ENCODE data around the gene SPEM2.

Gene SPEM2

DNA sequence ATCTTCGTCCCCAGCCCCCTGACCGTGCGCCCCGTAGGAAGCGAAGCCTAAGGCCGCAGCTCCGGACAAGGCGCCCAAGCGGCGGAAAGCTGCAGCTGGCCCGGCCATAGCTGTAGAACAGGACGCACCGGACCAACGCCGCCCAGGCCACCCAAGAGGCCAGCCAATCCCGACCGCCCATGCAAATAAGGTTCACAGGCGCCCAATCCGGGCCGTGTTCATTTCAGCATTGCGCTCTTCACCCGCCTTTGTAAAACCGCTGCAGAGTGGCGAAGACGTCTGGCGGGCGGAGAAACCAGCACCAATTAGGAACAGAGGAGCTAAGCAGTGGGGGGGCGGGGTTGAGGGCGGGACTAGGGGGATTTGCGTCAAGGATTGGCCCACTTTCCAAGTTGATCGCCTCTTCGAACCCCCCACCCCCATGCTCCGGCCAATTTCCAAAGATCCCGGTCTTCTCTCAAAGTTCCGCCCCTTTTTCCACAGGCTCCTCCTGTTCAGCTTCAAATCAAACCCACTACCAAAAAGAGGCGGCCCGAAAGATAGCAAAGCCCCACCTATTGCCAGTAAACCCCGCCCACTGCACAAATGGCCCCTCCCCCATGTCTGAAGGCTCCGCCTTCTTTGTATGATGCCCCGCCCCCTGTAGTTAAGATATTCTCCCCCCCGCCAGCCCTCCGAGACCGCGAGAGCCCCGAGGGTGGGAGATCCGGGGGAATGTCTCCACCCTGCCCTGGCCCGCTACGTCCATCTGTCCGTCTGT is 21.3 kb upstream of the SPEM2 start, which contains the start of gene TMEM256:
Gene TMEM256 (minus strand): TSS at position 121 of the 760 bp plus-strand sequence. CDS start 13 bp downstream, at position 108.
- peak; percentile 100 for DNase-seq

DNA sequence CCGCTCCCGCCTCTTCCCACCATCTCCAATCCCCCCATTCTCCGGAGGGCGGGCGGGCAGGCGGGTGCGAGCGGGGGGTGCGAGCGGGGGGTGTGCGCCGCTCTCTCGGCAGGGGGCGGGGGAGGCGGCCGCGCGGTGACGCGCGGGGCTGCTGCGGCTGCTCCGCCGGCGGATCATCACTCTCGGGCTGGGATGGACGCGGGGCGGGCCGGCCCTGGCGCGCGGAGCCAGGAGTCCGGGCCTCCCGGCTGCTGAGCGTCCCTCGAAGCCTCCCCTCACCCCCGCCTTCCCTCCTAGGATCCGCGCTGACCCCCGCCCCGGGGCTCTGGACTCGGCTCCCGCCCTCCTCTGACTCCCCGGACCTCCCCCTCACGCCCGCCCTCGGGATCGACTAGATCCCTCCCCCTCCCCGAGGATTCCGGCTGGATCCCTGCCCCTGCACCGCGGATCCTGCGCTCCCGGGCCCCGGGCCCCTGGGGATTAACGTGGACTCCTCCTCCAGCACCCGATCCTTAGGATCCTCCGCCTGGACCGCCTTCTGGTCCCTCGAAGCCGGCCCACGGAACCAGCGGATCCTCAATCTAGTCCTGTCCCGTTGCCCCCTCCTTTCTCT is 20.6 kb upstream of the SPEM2 start:
- DNase-seq, result peak; percentile 24

DNA sequence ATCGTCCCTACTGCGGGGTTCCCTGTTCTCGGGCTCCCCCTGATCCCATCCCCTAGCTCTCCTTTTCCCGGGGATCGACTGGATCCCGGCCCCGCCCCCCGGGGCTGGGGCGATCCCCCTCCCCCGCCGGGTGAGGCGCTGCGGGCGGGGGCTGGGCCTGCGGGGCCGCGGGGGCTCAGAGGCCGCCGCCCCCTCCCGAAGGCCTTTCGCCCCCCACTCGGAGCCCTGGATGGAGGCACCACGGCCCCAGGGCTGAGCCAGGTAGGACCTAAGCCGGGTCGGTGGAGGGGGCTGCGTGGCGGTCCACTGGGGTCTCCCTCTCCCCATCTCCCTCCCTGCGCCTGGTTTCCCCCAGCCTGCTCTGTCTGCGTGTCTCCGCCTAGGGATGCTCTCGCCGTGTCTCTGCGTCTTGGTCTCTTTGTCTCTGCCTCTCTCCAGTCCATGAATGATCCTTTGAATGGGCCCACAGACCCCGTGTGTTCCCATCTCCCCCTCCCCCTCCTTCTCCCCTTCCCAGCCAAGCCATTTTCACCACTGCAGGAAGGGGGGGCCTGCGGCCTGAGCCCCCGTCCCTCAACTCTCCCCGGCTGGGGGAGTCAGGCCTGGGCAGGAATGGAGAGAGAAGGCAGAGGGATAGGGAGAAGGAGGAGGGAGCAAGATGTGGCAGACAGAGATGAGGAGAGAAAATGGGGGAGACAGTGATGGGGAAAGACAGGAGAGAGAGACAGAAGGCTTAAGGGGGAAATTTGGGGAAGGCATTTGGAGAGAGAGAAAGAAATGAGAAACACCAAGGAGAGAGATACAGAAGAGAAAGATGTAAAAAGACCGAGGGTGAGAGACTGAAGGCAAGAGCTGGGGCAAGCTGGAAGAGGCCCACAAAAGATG is 19.8 kb upstream of the SPEM2 start:
- DNase-seq, result peak; percentile 15

DNA sequence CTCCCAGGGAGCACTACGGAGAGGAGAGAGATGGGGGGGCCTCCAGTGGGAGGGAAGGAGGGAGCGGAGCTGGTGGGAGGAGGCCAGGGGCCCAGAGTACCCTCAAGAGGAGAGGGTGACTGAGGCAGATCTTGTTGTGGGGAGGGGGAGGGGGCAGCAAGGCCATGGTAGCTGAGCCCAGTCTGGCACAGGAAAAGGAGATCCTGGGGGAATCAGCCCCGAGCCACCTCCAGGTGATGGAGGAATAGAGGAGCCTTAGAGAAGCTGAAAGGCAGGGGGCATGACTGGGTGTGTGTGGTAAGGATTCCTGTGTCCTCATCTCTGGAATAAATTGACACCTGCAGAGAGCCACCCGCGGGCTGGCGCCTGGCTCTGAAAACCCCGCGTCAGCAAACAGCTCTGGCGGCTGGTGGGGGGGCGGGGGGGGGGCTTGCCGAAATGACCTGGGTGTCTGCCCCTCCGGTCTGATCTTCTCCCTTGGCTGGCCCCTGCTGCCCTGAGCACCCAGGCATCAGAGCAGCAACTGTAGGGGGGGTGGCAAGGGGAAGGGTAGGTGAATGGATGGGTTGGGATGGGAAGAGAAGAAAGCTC is 19.1 kb upstream of the SPEM2 start:
- no peak for DNase-seq

DNA sequence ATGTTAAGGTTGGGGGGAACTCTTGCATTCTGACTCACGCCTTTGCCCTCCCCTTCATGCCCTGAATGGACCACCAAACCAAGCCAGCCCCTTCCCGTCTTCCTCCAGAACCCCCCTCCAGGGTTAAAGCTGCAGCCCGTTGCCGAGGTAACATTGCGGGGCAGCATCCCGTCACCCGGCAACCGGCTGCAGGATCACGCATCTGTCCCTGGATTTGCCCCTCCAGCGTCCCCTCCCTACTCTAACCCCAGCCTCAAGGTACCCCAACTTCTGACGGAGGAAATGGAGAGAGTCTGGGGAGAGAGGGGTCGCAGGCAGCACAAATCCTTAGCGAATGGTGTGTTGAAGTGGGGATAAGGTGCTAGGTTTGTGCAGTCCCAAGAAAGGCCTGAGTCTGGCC is 18.3 kb upstream of the SPEM2 start:
- DNase-seq, result no peak

DNA sequence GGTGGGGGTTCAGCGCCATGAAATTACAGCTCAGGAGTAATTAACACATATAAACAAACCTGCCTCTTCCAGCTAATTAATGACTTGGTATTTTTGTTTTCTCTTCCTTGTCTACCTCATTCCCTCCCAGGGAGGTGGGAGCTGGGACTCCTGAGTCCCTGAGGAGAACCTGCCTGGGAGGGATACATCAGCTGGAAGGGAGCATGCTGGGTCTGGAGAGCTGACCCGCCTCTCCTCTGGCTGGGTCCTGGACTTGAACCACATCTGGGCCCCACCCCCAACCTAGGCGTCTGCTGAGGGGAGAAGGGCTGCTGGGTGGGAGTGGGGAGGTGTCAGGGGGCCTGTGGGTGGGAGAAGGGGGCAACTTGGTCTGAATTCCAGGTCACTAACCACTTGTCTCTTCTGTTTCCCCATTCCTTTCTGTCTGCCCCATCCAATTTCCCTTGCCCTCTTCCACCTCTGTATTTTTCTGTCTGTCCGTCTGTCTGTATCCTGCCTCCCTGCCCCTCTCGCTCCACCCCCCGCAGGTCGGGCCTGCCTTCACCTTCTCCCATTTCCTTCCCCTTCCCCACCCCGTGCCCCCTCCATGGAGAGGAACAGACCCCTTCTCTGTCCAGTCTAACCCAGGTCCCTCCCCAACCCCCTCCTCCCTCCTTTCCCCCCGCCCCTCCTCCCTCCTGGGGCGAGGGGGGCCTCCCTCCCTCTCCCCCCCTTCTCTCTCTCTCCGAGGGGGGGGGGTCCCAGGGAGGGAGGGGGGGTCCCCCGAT is 17.7 kb upstream of the SPEM2 start, which contains the start of gene NLGN2:
Gene NLGN2 (plus strand): TSS at position 361 of the 767 bp plus-strand sequence. CDS start 411 bp downstream, outside the sequence.
- no peak for DNase-seq

DNA sequence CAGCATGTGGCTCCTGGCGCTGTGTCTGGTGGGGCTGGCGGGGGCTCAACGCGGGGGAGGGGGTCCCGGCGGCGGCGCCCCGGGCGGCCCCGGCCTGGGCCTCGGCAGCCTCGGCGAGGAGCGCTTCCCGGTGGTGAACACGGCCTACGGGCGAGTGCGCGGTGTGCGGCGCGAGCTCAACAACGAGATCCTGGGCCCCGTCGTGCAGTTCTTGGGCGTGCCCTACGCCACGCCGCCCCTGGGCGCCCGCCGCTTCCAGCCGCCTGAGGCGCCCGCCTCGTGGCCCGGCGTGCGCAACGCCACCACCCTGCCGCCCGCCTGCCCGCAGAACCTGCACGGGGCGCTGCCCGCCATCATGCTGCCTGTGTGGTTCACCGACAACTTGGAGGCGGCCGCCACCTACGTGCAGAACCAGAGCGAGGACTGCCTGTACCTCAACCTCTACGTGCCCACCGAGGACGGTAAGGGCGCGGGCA is 17.1 kb upstream of the SPEM2 start:
- DNase-seq, result no peak

DNA sequence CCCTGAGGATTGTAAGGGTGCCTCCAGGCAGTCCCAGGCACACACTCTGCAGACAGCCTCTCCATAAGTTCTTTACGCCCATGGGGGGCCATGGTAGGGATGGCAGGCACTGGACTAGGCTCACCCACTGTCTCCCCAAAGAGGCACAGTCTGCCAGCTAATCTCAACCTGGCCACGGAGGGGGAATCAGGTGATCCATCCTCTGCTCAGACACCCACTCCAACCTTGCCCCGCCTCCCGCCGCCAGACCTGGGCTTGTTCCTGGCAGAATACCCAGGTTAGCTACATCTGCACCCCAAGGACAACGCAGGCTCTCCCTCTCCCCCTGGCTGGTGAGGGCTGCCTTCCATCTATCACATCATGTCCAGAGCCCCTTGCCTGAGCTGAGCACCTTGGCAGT is 16.6 kb upstream of the SPEM2 start:
- no peak for DNase-seq

DNA sequence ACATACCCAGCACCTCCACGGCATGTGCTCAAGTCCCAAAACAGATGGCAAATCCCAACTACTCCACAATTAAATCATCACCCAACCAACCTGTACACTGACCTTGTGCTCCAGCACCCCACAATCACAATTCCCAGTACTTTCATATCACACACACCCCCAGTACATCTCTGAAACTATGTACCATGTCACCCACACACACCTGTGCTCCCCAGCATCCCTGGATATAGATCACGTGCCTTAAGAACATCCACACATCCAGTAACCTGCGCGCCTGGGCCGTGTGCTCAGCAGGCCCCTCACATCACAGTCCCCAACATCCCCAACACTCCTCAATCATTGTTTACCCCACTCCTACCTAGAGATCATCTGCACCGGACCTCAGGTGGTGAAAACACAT is 15.7 kb upstream of the SPEM2 start:
- DNase-seq, result no peak

DNA sequence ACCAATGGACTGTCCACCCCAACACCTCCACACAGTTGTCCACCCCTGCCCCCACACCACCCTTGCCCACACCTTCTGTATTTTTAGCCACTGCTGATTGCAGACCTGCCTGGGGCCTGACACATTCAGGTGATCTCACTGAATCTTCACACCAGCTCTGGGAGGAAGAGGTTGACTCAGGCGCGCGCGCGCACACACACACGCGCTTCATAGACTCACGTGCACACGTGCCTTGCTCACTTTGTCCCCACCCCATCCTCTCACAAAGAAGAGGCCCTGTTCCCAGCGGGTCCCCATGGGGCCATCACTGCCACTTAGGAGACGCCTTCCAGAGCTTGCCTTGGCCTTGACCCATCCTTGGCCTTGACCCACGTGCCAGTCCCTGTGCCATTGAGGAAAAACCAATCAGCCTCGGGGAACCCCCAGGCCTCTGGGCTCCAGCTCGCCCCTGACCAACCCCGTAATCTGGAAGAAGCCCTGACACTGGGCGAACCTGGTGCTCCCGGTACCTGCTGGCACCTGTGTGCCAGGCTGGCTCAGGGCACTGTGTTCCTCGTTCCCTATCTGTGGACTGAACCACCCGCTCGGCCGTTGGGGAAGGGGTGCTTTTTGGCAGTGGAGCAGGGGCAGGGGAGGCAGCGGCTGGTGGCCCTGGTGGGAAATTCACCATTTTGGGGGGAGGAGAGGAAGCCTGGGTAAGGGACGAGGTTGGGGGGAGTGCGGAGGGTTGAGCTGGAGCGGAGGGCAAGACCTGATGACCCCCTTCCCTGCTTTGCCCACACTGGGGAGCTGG is 14.6 kb upstream of the SPEM2 start:
- DNase-seq, result no peak

DNA sequence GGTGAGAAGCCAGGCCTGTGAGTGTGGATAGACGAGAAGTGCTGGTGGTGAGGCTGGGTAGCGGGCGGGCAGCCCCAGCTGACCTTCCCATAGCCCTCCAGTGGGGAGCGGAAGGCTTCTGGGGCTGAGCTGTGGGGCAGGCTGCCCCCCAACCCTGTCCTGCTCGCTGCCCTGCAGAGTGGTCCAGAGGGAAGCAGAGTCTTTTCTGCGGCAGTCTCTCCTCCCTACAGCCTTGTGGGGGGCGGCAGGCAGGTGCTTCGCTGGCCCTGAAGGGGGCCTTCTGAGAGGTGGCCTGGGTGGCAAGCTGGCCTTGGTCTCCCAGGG is 14.0 kb upstream of the SPEM2 start:
- no peak for DNase-seq

DNA sequence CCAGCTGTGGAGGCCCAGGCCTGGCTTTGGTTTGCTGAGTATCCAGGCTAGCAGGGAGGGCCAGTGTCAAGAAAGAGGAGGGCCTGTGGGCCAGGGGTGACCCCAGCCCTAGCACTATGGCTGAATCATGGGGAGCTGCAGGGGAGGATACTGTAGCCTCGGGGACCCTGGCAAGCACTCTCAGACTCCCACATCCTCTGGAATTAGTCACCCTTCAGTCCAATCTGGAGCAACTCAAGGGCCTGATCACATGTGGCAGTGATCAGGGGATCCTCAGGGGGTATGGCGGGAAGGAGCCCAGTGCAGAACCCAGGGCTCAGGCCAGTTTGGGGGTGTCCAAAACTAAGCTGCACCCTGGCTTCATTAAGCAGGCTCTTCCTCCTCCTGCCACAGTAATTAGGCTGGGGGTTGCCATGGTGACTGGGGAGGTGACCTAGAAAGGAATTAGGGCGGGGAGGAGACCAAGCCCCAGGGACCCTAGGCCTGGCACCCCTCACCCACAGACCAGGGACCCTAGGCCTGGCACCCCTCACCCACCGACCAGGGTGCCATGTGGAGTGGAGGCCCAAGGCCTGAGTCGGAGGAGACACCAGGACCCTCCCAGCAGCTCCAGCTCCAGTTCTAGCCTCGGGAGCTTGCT is 11.9 kb upstream of the SPEM2 start:
- DNase-seq, result peak; percentile 41

DNA sequence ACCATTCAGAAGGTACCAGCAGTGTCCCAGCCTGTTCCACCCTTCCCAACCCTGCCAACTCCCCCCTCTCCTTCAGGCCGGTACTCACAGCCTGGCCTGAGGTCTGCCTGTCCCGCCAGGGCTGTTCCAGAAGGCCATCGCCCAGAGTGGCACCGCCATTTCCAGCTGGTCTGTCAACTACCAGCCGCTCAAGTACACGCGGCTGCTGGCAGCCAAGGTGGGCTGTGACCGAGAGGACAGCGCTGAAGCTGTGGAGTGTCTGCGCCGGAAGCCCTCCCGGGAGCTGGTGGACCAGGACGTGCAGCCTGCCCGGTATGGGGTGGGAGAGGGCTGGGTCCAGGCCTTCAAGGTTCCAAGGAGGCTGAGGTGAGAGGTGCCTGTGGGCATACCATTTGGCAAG is 10.6 kb upstream of the SPEM2 start:
- no peak for DNase-seq

DNA sequence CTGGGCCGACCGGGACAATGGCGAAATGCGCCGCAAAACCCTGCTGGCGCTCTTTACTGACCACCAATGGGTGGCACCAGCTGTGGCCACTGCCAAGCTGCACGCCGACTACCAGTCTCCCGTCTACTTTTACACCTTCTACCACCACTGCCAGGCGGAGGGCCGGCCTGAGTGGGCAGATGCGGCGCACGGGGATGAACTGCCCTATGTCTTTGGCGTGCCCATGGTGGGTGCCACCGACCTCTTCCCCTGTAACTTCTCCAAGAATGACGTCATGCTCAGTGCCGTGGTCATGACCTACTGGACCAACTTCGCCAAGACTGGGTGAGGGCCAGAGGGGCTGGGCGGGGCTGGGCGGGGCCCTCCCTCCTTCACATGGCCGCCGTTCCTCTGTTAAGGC is 9.6 kb upstream of the SPEM2 start:
- no peak for DNase-seq

DNA sequence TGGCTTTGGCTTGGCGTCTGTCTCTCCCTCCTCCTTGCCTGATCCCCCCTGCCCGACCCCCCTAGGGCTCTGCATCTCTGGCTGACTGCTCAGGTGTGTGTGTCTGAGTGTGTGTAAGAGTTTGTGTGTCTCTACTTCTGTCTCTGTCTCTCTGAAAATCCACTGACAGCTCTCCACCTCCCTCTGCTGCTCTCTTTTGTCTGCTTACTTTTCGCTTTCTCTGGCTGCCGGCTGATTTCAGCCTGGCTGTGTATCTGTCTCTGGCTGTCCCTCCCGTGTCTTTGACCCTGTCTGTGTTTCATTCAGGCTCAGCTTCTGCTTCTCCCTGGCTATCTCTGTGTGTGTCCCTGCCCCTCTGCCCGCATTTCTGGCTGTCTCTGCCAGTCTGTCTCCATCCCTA is 9.1 kb upstream of the SPEM2 start:
- DNase-seq, result no peak

DNA sequence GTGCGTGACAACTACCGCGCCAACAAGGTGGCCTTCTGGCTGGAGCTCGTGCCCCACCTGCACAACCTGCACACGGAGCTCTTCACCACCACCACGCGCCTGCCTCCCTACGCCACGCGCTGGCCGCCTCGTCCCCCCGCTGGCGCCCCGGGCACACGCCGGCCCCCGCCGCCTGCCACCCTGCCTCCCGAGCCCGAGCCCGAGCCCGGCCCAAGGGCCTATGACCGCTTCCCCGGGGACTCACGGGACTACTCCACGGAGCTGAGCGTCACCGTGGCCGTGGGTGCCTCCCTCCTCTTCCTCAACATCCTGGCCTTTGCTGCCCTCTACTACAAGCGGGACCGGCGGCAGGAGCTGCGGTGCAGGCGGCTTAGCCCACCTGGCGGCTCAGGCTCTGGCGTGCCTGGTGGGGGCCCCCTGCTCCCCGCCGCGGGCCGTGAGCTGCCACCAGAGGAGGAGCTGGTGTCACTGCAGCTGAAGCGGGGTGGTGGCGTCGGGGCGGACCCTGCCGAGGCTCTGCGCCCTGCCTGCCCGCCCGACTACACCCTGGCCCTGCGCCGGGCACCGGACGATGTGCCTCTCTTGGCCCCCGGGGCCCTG is 8.3 kb upstream of the SPEM2 start:
- no peak for DNase-seq

DNA sequence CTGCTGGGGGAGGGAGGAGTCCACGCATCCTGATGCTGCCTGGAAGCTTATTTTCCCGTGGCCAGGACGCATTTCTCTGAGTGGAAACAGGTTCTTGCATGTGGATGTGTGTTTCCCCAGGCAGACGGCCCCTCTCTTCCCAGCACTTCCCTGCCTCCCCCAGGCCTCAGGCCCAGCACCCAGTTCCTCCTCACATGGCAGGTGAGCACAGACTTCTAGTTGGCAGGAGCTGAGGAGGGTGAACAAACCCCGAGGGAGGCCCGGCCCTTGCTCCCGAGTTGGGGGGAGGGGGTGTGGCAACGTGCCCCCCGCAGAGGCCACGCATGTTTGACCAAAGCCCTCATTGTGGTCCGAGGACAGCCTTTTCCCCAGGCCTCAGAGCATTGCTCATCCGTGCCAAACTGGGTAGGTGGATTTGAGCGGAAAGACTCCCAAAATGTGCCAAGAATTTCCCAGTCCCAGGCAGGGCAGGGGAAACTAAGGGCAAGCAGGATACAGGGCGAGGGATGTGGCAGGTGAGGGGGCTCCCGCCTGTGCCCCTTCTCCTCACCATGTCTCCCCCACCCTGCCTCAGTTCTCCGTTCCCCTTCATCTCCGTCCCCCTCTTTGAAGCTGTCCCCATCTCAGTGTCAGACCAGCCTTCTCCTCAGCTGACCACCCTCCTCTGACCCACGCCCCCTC is 6.8 kb upstream of the SPEM2 start:
- no peak for DNase-seq

DNA sequence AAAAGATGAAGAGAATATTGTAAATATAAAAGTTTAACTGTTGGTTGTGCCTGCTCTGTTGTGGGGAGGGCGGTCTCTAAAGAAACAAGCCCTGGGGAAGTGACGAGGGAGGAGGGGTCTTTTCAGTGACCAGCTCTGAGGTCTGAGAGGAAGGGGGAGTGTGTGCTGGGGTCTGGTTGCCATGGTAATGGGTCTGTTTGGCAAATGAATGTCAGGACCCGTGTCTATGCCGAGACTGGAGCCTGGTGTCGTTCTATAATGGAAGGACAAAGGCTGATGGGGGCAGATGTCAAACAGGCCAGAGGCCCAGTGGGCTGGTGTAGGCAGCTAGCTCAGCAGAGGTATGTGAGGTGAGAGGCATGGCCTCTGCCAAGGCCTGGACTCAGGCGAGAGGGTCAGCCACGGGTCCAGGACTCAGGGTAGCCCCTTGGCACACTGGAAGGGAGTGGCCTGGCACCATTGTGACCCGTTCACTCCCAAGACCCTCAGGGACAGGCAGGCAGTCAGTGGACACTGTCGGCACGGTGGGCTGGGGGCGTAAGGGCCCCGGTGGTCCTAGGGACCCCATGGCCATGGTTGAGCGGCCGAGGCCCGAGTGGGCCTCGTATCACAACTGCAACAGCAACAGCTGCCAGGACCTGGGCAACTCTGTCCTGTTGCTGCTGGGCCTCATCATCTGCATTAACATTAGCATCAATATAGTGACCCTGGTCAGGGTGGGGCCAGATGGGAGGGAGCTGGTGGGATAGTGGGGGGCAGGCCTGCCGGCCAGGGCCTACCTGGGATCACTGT is 5.4 kb upstream of the SPEM2 start, which contains the start of gene SPEM1:
Gene SPEM1 (plus strand): TSS at position 506 of the 792 bp plus-strand sequence. CDS start 61 bp downstream, at position 567.
- DNase-seq, result no peak

DNA sequence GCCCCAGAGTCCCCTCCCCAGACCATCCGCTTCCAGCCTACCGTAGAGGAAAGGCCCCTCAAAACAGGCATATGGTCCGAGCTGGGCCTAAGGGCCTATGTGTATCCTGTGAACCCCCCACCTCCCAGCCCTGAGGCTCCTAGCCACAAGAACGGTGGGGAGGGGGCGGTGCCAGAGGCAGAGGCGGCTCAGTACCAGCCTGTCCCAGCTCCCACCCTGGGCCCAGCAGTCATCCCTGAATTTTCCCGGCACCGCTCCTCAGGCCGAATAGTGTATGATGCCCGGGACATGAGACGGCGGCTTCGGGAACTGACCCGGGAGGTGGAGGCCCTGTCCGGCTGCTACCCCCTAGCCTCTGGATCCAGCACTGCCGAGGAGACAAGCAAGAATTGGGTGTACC is 4.2 kb upstream of the SPEM2 start:
- DNase-seq, result no peak
